ENCODE measurements around the gene FRAT2. TPM values are rescaled to one million over a fixed set of nuclear protein-coding genes. Genes with fewer than 3 reads are reported as not detected.
A peak's percentile ranks its signal among the peaks of the same experiment; 100 is the strongest.

FRAT2 gene
- total and polyA plus RNA-seq, 2 of the 13 experiments (the other 11 are each of a cell fraction or from before 2014, with no cell fraction given): 7.2 to 14.1 TPM

DNA sequence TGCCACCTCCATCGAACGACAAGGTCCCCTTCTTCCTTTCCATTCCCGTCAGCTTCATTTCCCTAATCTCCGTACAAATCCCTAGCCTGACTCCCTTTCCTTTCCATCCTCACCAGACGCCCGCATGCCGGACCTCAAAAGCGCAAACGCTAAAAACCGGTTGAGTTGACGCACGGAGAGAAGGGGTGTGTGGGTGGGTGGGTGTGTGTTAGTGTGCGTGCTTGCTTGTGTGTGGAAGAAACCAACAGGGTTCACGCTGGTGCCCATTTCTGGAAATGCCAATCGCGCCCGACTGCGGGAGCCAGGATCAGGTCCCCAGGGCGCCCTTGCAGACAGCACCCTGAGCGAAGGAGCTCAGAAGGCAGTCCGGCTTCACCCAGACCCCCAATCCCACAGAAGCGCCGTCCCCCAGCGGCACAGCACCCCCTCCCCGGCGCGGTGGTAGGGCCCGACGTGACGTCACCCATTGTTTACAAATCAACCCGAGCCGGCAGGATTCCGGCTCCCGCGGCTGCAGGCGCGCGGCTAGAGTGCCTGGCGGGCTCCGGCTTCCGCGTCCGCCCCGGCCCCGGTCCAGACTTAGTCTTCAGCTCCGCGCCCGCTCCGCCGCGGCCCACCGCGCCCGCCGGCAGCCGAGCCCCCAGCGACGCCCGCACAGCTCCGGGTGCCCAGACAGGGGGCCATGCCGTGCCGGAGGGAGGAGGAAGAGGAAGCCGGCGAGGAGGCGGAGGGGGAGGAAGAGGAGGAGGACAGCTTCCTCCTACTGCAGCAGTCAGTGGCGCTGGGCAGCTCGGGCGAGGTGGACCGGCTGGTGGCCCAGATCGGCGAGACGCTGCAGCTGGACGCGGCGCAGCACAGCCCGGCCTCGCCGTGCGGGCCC, 15.5 kb downstream of the FRAT2 start, which contains the start of gene FRAT1 (continued):
- TF ChIP-seq, protein P1, sequence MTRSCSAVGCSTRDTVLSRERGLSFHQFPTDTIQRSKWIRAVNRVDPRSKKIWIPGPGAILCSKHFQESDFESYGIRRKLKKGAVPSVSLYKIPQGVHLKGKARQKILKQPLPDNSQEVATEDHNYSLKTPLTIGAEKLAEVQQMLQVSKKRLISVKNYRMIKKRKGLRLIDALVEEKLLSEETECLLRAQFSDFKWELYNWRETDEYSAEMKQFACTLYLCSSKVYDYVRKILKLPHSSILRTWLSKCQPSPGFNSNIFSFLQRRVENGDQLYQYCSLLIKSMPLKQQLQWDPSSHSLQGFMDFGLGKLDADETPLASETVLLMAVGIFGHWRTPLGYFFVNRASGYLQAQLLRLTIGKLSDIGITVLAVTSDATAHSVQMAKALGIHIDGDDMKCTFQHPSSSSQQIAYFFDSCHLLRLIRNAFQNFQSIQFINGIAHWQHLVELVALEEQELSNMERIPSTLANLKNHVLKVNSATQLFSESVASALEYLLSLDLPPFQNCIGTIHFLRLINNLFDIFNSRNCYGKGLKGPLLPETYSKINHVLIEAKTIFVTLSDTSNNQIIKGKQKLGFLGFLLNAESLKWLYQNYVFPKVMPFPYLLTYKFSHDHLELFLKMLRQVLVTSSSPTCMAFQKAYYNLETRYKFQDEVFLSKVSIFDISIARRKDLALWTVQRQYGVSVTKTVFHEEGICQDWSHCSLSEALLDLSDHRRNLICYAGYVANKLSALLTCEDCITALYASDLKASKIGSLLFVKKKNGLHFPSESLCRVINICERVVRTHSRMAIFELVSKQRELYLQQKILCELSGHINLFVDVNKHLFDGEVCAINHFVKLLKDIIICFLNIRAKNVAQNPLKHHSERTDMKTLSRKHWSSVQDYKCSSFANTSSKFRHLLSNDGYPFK (CRISPR knock-in tag; IDR thresholded peaks at IDR 0.05; ENCODE audit: borderline replicate concordance): no peak
- TF ChIP-seq IKZF4 (CRISPR knock-in tag; IDR thresholded peaks at IDR 0.05; ENCODE audit: borderline replicate concordance, low read depth, not compliant biosample characterization) (peak; percentile 90), ZNF644 (CRISPR knock-in tag; IDR thresholded peaks at IDR 0.05; ENCODE audit: low read depth) (no peak), ZNF331 (CRISPR knock-in tag; IDR thresholded peaks at IDR 0.05) (peak; percentile 15; the same call in 1 of the 2 replicates), AKAP8 (CRISPR knock-in tag; IDR thresholded peaks at IDR 0.05) (0 out of 2 replicates have a peak, but pooled peaks have one; percentile 10), YEATS2 (CRISPR knock-in tag; IDR thresholded peaks at IDR 0.05; ENCODE audit: borderline replicate concordance) (no peak), ZFP36L2 (CRISPR knock-in tag; IDR thresholded peaks at IDR 0.05) (no peak), ZNF160 (CRISPR knock-in tag; IDR thresholded peaks at IDR 0.05) (no peak), MYNN (CRISPR knock-in tag; IDR thresholded peaks at IDR 0.05; ENCODE audit: low read depth) (no peak), RCOR2 (CRISPR knock-in tag; IDR thresholded peaks at IDR 0.05) (no peak), HOXA9 (CRISPR knock-in tag; IDR thresholded peaks at IDR 0.05; ENCODE audit: borderline replicate concordance) (no peak), GABPA (IDR thresholded peaks at IDR 0.05; ENCODE audit: low read depth, low read length) (peak; percentile 56), GABPA (CRISPR knock-in tag; IDR thresholded peaks at IDR 0.05; ENCODE audit: low read depth) (peak; percentile 42; the same call in 1 of the 2 replicates), DPF2 (CRISPR knock-in tag; IDR thresholded peaks at IDR 0.05; ENCODE audit: borderline replicate concordance, low read depth) (no peak)
- TF ChIP-seq, protein P2, sequence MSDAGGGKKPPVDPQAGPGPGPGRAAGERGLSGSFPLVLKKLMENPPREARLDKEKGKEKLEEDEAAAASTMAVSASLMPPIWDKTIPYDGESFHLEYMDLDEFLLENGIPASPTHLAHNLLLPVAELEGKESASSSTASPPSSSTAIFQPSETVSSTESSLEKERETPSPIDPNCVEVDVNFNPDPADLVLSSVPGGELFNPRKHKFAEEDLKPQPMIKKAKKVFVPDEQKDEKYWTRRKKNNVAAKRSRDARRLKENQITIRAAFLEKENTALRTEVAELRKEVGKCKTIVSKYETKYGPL (CRISPR knock-in tag; IDR thresholded peaks at IDR 0.05): no peak
- TF ChIP-seq, protein P3, sequence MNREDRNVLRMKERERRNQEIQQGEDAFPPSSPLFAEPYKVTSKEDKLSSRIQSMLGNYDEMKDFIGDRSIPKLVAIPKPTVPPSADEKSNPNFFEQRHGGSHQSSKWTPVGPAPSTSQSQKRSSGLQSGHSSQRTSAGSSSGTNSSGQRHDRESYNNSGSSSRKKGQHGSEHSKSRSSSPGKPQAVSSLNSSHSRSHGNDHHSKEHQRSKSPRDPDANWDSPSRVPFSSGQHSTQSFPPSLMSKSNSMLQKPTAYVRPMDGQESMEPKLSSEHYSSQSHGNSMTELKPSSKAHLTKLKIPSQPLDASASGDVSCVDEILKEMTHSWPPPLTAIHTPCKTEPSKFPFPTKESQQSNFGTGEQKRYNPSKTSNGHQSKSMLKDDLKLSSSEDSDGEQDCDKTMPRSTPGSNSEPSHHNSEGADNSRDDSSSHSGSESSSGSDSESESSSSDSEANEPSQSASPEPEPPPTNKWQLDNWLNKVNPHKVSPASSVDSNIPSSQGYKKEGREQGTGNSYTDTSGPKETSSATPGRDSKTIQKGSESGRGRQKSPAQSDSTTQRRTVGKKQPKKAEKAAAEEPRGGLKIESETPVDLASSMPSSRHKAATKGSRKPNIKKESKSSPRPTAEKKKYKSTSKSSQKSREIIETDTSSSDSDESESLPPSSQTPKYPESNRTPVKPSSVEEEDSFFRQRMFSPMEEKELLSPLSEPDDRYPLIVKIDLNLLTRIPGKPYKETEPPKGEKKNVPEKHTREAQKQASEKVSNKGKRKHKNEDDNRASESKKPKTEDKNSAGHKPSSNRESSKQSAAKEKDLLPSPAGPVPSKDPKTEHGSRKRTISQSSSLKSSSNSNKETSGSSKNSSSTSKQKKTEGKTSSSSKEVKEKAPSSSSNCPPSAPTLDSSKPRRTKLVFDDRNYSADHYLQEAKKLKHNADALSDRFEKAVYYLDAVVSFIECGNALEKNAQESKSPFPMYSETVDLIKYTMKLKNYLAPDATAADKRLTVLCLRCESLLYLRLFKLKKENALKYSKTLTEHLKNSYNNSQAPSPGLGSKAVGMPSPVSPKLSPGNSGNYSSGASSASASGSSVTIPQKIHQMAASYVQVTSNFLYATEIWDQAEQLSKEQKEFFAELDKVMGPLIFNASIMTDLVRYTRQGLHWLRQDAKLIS (CRISPR knock-in tag; IDR thresholded peaks at IDR 0.05): no peak
- TF ChIP-seq, protein P4, sequence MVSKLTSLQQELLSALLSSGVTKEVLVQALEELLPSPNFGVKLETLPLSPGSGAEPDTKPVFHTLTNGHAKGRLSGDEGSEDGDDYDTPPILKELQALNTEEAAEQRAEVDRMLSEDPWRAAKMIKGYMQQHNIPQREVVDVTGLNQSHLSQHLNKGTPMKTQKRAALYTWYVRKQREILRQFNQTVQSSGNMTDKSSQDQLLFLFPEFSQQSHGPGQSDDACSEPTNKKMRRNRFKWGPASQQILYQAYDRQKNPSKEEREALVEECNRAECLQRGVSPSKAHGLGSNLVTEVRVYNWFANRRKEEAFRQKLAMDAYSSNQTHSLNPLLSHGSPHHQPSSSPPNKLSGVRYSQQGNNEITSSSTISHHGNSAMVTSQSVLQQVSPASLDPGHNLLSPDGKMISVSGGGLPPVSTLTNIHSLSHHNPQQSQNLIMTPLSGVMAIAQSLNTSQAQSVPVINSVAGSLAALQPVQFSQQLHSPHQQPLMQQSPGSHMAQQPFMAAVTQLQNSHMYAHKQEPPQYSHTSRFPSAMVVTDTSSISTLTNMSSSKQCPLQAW (CRISPR knock-in tag; IDR thresholded peaks at IDR 0.05): no peak
